GM21390 (cell line): Measurements from ENCODE around the gene C1QTNF7.

ENCODE experiments used
- ATAC-seq: cut with Tn5 transposase; IDR thresholded peaks from one replicate; pipeline ENCODE4 v1.9.1; 2021; ENCODE audit not compliant: unreplicated experiment

C1QTNF7 gene

GRCh38 chr4:15427701-15428100 lies at the start of gene C1QTNF7:
Gene C1QTNF7 (plus strand): TSS chr4:15428033. CDS start chr4:15435744, 7,711 bp downstream.
- ATAC-seq, result no peak

GRCh38 chr4:15378062-15378461 lies 49.8 kb upstream of the C1QTNF7 start:
- ATAC-seq, result no peak

GRCh38 chr4:15378493-15378892 lies 49.3 kb upstream of the C1QTNF7 start:
- no peak for ATAC-seq

- ATAC-seq, result no peak
Measured at GRCh38 chr4:15381806-15382338, 46.0 kb upstream of the C1QTNF7 start.

GRCh38 chr4:15382669-15383273 lies 45.1 kb upstream of the C1QTNF7 start:
- no peak for ATAC-seq

GRCh38 chr4:15385515-15385914 lies 42.3 kb upstream of the C1QTNF7 start:
- no peak for ATAC-seq

- ATAC-seq, result no peak
Measured at GRCh38 chr4:15385928-15386327, 41.9 kb upstream of the C1QTNF7 start.

- ATAC-seq, result no peak
Measured at GRCh38 chr4:15390494-15390893, 37.3 kb upstream of the C1QTNF7 start.

GRCh38 chr4:15392053-15392805 lies 35.6 kb upstream of the C1QTNF7 start:
- no peak for ATAC-seq

- ATAC-seq, result no peak
Measured at GRCh38 chr4:15395311-15395710, 32.5 kb upstream of the C1QTNF7 start.

DNA sequence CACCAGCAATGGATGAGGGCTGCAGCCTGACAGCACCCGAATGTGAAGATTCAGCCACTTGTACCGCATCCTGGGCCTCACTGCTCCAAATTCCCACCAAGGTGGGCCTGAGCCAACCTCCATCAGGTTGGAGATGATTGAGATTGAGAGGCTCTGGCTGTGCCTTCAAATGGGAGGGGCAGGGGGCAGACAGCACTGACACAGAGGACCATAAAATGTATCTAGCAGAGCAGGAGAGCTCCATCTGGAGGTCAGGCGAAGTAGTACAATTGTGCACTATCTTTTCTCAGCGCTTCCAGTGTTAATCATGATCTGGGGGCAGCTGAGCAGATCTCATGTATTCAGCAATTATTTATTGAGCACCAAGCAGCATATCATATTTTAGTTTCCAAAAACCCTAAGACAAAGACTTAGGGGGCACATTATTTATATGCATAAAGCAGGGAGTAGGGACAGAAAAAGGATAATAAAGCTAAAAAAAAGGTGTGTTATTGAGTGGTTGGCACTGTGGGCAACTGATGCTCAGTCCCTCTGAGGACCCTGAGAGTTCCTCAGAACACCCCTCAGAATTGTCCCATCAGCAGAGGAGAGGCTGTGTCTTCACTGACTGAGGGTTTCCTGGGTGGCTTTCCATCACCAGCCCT lies 31.6 kb upstream of the C1QTNF7 start:
- peak; percentile 86 for ATAC-seq

- ATAC-seq, result no peak
Measured at GRCh38 chr4:15398001-15398400, 29.8 kb upstream of the C1QTNF7 start.

DNA sequence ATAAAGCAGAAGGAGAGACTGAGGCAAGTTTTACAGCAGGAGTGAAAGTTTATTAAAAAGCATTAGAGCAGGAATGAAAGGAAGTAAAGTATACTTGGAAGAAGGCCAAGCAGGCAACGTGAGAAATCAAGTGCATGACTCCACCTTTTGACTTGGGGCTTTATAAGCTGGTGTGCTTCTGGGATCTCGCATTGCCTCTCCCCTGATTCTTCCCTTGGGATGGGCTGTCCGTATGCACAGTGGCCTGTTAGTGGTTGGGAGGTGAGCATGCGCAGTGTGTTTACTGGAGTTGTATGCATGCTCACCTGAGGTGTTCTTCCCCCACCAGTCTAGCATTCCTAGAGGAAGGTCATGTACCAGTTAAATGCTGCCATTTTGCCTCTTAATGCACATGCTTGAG lies 29.1 kb upstream of the C1QTNF7 start:
- no peak for ATAC-seq

GRCh38 chr4:15400226-15400625 lies 27.6 kb upstream of the C1QTNF7 start:
- ATAC-seq, result no peak

DNA sequence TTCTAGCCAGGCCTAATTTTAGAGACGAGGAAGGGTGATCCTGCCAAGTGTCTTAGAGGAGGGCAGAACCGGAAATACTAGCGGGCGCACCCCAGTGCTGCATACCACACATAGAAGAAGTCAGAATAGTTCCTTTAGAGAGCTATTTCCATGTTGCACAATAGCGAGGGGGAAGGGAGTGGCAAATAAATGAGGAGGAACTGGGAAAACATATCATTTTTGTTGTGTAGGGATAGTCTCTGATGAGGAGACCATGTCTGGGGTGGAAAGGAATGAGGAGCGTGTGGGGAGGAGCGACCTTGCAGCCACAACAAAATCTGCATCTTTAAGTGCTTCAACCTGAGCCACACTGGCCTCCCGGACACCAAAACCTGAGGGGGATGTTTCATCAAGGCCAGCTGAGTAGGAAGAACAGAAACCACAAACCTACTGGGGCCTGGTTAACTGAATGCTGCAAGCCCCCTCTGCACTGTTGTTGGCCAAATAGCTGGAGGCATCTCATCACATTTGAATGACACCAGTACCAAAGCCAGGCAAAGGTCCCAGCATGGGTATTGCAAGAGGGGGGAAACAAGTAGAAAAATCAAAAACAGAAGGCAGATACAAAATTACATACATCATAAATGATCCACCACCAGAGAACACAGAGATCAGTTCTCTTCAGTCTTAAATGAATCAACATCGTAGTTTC lies 26.7 kb upstream of the C1QTNF7 start:
- peak; percentile 53 for ATAC-seq

GRCh38 chr4:15402146-15402545 lies 25.7 kb upstream of the C1QTNF7 start:
- no peak for ATAC-seq

DNA sequence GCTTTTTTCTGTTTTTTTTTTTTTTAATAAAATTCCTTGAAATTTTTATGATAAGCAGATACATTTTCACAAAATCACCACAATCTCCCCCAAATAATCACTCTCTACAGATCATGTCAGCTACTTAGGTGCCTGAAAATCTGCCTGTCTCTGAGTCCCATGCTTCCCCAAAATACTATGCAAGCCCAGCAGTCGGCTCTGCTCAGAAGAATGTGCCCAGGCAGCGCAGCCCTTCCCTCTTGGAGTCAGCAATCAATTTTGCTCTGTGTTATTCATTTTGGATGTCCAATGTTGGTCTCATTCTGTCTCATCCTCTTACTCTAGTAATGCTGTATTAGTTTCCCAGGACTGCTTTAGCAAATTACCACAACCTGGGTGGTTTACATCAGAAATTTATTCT lies 24.9 kb upstream of the C1QTNF7 start:
- no peak for ATAC-seq

DNA sequence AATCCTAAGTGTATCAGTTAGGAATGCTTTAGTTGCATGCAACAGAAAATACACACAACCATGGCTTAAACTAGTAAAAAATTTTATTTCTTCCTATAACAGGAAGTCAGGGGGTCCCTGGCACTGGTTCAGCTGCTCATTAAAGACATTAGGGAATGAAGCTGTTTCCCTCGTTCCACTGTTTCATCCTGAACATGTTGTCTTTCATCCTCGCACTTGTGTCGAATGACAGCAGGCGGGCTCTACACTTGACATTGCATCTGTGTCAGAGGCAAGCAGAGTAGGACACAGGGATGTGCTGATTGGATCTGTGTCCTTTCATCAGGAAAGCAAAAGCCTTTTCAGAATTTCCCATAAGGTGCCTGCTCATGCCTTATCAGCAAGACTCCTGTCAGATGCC lies 22.8 kb upstream of the C1QTNF7 start:
- no peak for ATAC-seq

- ATAC-seq, result peak; percentile 59
Measured at GRCh38 chr4:15410750-15411149, 17.1 kb upstream of the C1QTNF7 start.

DNA sequence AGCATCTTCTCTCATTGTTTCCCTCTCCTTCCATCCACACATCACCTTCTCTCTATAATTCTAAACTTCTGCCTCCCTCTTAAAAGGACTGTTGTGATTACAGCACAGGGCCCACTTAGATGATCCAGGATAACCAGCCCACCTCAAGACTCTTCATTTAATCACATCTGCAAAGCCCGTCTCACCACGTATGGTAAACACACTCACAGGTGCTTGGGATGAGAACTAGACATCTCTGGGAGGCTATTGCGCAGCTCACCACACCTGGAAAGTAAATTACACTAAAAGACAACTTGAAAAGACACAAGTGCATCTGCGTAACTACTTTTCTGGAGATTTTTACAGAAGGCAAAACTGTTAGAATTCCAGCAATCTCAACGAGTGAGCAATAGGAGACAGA lies 15.4 kb upstream of the C1QTNF7 start:
- no peak for ATAC-seq

GRCh38 chr4:15413010-15413622 lies 14.7 kb upstream of the C1QTNF7 start:
- no peak for ATAC-seq
